Kidney epithelial cell (primary cell): ENCODE results near the gene TMEM255A. TPM values are rescaled to one million over a fixed set of nuclear protein-coding genes. Genes with fewer than 3 reads are reported as not detected.

Source experiments
- DNase-seq: peaks from one replicate; pipeline ENCODE4 v3.0.0-alpha.2; 2010; ENCODE audit warnings: low read depth
- H3K27me3 ChIP-seq: 2 replicates; pipeline ENCODE4 v1.6.0; 2011; ENCODE audit warnings: low read length; ENCODE audit not compliant: control insufficient read depth, insufficient read depth
- H3K36me3 ChIP-seq: 2 replicates; pipeline ENCODE4 v1.5.1; 2011; ENCODE audit warnings: low read length; ENCODE audit not compliant: control insufficient read depth, insufficient read depth
- H3K4me3 ChIP-seq: 2 replicates; pipeline ENCODE4 v1.5.1; 2011; ENCODE audit warnings: low read depth, mild to moderate bottlenecking, control low read depth, low read length
- total RNA-seq: library from RNA; depleted of rRNA; stranded (reverse); fragments of >200 nt; gene quantifications from 2 replicates; pipeline ENCODE4 v1.2.3, GENCODE V29; 2015
- TF ChIP-seq, protein P1 (sequence below): IDR thresholded peaks from 2 replicates; pipeline ENCODE4 v1.5.1; 2011; ENCODE audit warnings: mild to moderate bottlenecking, moderate library complexity, low read length, control low read depth, inconsistent platforms; ENCODE audit not compliant: insufficient read depth, poor library complexity, severe bottlenecking

TMEM255A gene
- total RNA-seq, 1 donor from 2014 or later = not detected

DNA sequence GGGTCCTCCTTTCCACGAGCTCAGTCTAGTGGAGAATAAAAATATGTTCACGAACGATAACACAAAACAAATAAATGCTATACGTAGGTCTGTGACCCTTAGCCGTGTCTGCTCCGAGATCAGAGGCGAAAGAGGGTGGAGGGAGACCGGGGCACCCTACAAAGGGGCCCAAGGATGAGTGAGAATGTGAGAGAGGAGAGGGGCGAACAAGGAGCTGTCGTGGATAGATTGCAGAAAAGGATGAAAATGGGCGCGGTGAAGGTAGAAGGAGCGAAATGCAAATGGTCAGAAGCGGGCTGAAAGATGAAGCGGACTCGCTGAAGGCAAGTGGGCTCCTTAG is 66.9 kb downstream of the TMEM255A start:
- no peak for DNase-seq
- Histone ChIP-seq H3K27me3 (no peaks in the 10 kb centered on the region), H3K4me3 (peak overlapping the region; percentile 62), H3K36me3 (no peaks in the 10 kb centered on the region)
- TF ChIP-seq, protein P1, sequence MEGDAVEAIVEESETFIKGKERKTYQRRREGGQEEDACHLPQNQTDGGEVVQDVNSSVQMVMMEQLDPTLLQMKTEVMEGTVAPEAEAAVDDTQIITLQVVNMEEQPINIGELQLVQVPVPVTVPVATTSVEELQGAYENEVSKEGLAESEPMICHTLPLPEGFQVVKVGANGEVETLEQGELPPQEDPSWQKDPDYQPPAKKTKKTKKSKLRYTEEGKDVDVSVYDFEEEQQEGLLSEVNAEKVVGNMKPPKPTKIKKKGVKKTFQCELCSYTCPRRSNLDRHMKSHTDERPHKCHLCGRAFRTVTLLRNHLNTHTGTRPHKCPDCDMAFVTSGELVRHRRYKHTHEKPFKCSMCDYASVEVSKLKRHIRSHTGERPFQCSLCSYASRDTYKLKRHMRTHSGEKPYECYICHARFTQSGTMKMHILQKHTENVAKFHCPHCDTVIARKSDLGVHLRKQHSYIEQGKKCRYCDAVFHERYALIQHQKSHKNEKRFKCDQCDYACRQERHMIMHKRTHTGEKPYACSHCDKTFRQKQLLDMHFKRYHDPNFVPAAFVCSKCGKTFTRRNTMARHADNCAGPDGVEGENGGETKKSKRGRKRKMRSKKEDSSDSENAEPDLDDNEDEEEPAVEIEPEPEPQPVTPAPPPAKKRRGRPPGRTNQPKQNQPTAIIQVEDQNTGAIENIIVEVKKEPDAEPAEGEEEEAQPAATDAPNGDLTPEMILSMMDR = no peak

DNA sequence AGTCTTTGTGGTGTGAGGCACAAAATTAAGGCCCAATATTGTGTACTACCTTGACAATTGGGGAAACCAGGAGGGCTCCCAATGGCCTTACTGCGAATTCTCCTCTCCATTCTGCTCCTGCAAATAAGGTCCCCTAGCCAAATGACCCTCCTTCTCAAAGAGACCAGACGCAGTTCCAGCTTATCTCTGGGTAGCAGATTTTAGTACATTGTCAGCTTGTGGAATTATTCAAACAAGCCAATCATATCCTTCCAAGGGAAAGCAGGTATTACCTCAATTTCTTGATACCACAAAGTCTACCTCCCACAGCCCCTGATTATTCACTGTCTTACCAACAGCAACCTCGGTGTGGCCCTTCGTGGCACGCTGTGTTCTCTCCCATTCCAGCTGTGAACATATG is 68.4 kb downstream of the TMEM255A start:
- no peak overlapping the region for H3K4me3 ChIP-seq
- TF ChIP-seq, protein P1 = no peak
- no peaks in the 10 kb centered on the region for H3K27me3 ChIP-seq
- DNase-seq = no peak
- no peaks in the 10 kb centered on the region for H3K36me3 ChIP-seq

DNA sequence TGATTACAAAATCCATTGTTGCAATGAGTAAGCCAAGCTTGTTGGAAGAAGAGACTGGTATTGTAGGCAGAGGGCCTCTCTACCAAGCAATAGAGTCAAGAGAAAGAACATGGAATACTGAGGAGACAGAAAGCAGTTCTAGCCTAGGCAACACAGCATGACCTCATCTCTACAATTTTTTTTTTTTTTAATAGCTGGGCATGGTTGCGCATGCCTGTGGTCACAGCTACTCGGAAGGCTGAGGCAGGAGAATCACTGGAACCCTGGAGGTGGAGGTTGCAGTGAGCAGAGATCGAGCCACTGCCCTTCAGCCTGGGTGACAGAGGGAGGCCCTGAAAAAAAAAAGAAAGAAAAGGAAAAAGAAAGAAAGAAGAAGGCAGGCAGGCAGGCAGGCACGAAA is 72.3 kb downstream of the TMEM255A start:
- no peak for DNase-seq

DNA sequence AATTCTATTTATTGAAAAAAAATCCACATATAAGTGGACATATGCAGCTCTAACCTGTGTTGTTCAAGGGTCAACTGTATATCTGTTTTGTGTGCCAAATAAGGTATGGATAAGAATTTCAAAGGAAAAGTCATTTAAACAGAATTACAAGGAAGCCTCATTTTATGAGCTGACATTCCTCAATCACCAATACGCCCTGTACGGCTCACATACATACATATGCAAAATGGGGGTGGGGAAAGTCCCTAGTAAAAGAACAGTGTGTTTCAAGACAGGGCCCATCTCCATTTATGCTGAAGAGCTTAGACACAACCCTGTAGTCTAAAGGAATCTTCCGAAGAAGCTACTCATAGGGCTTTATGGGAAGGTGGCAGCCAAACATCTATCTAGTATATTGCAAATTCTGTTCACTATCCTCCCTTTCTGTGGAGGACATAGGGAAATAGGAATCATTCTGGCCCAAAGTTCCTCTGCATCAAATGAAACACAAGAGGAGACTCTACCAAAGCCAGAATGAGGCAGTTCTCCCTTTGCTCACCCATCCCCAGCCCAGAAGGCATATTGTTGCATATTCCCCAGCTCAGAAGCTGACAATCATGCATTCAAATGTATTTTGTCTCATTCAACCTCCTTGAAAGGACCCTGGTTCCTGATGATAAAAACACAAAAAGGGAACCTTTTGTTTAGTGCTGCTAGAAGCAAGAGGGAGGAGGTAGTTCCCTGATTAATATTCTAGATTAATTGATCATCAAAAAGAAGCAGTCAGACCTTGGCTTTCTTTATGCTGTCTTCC is 74.4 kb downstream of the TMEM255A start:
- TF ChIP-seq, protein P1 = no peak
- Histone ChIP-seq H3K27me3 (no peaks in the 10 kb centered on the region), H3K36me3 (no peaks in the 10 kb centered on the region), H3K4me3 (no peak overlapping the region)
- DNase-seq = no peak

More for the DNA sequence above, 72.3 kb downstream of the TMEM255A start:
- H3K27me3 ChIP-seq = no peaks in the 10 kb centered on the region
- TF ChIP-seq, protein P1 = no peak
- no peak overlapping the region for H3K4me3 ChIP-seq
- no peaks in the 10 kb centered on the region for H3K36me3 ChIP-seq

DNA sequence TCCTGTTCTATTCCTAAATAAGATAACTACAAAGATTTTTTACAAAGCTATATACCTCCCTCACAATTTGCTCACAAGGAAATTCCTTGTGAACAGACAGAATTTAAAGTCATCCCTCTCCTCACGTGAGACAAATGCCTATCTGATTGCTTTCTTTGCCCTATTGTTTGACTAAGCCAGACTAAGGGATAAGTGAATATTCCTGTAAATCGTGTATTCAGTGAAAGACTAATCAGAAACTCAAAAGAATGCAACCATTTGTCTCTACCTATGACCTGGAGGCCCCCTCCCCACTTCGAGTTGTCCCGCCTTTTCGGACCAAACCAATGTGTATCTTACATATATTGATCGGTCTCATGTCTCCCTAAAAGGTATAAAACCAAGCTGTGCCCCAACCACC is 76.0 kb downstream of the TMEM255A start:
- H3K4me3 ChIP-seq = no peak overlapping the region
- no peaks in the 10 kb centered on the region for H3K27me3 ChIP-seq
- no peak for DNase-seq
- TF ChIP-seq, protein P1 = no peak
- H3K36me3 ChIP-seq = no peaks in the 10 kb centered on the region
